ENCODE measurements around the gene OR2M2.

GRCh38 chr1:248140846-248141245 lies 33.8 kb upstream of the OR2M2 start:
- TF ChIP-seq CTCF (IDR thresholded peaks at IDR 0.05; ENCODE audit: poor library complexity) (no peak), EZH2 (IDR thresholded peaks at IDR 0.05; ENCODE audit: borderline replicate concordance) (no peak), EZH2phosphoT487 (IDR thresholded peaks at IDR 0.05; ENCODE audit: low read depth, severe bottlenecking, unreplicated experiment) (no peak)
